Hematopoietic multipotent progenitor cell treated with erythropoietin and hydrocortisone succinate and interleukin-3 and kit ligand, for 15 days (in vitro differentiated cells): ENCODE measurements around the gene KAT8.
A peak's percentile ranks its signal among the peaks of the same experiment; 100 is the strongest.
"Not testable (repeated sequence)": the region's sequence is repeated elsewhere in the genome, so short reads cannot be mapped to it uniquely, and the experiment has no call there.

Experiments used
- DNase-seq: peaks from one replicate; pipeline ENCODE4 v3.0.0-alpha.2; 2015; ENCODE audit warnings: low spot score

Gene KAT8

GRCh38 chr16:31149332-31149731 is 31.9 kb downstream of the KAT8 start:
- no peak for DNase-seq

- DNase-seq: no peak
These were observed 32.7 kb downstream of the KAT8 start, which contains the start of gene PRSS36 for GRCh38 chr16:31149894-31150890. Gene PRSS36 (minus strand): TSS chr16:31150066. CDS start chr16:31150035, 31 bp downstream.

GRCh38 chr16:31150976-31151375 is 33.5 kb downstream of the KAT8 start:
- DNase-seq: not testable (repeated sequence)

GRCh38 chr16:31157136-31157535 is 39.7 kb downstream of the KAT8 start:
- no peak for DNase-seq

GRCh38 chr16:31167315-31167714 is 49.9 kb downstream of the KAT8 start:
- no peak for DNase-seq

GRCh38 chr16:31168848-31169247 is 51.4 kb downstream of the KAT8 start:
- DNase-seq: no peak

GRCh38 chr16:31170048-31170447 is 52.6 kb downstream of the KAT8 start:
- DNase-seq: not testable (repeated sequence)

- no peak for DNase-seq
These were observed 59.7 kb downstream of the KAT8 start for GRCh38 chr16:31177136-31177535.

- no peak for DNase-seq
These were observed 61.8 kb downstream of the KAT8 start for GRCh38 chr16:31179219-31179746.

- DNase-seq: peak; percentile 94
These were observed 62.4 kb downstream of the KAT8 start, which contains the start of gene FUS for GRCh38 chr16:31179747-31180459. Gene FUS (plus strand): TSS chr16:31180139. CDS start chr16:31180215, 76 bp downstream.
